Measurements from ENCODE around the gene KRT33B. TPM values are rescaled to one million over a fixed set of nuclear protein-coding genes. Genes with fewer than 3 reads are reported as not detected.
A peak's percentile ranks its signal among the peaks of the same experiment; 100 is the strongest.

KRT33B gene
- under 0.01 and 0.32 TPM in 2 replicates for total RNA-seq

GRCh38 chr17:41369713-41370112 is at the start of gene KRT33B:
Gene KRT33B, minus strand, starts transcription at chr17:41369813. Its CDS starts 63 bp downstream, at chr17:41369750.
- TF ChIP-seq CTCF (IDR thresholded peaks at IDR 0.05; ENCODE audit: insufficient read depth, low read depth, low read length): no peak
- DNase-seq (ENCODE audit: low read depth): no peak
- no peak within 1 kb of the TSS for H3K4me3 ChIP-seq (ENCODE audit: low read depth, low read length)

GRCh38 chr17:41418116-41418860 is 48.7 kb upstream of the KRT33B start:
- TF ChIP-seq CTCF (IDR thresholded peaks at IDR 0.05; ENCODE audit: insufficient read depth, low read depth, low read length): no peak
- H3K4me3 ChIP-seq (ENCODE audit: low read depth, low read length): no peak overlapping the region
- no peak for DNase-seq (ENCODE audit: low read depth)

GRCh38 chr17:41417576-41418015 is 48.0 kb upstream of the KRT33B start:
- DNase-seq (ENCODE audit: low read depth): peak; percentile 24
- TF ChIP-seq CTCF (IDR thresholded peaks at IDR 0.05; ENCODE audit: insufficient read depth, low read depth, low read length): peak; percentile 38
- no peak overlapping the region for H3K4me3 ChIP-seq (ENCODE audit: low read depth, low read length)

GRCh38 chr17:41417127-41417526 is 47.5 kb upstream of the KRT33B start:
- no peak overlapping the region for H3K4me3 ChIP-seq (ENCODE audit: low read depth, low read length)
- no peak for TF ChIP-seq CTCF (IDR thresholded peaks at IDR 0.05; ENCODE audit: insufficient read depth, low read depth, low read length)
- no peak for DNase-seq (ENCODE audit: low read depth)

- peak; percentile 37 for DNase-seq (ENCODE audit: low read depth)
- no peak overlapping the region for H3K4me3 ChIP-seq (ENCODE audit: low read depth, low read length)
- no peak for TF ChIP-seq CTCF (IDR thresholded peaks at IDR 0.05; ENCODE audit: insufficient read depth, low read depth, low read length)
These were observed 46.9 kb upstream of the KRT33B start for GRCh38 chr17:41416479-41416878.

GRCh38 chr17:41415833-41416335 is 46.3 kb upstream of the KRT33B start:
- H3K4me3 ChIP-seq (ENCODE audit: low read depth, low read length): no peak overlapping the region
- TF ChIP-seq CTCF (IDR thresholded peaks at IDR 0.05; ENCODE audit: insufficient read depth, low read depth, low read length): no peak
- peak; percentile 77 for DNase-seq (ENCODE audit: low read depth)

Data from fibroblast of villous mesenchyme (primary cell).